PC-3 (cell line): Measurements from ENCODE around the gene PLXND1. TPM values are rescaled to one million over a fixed set of nuclear protein-coding genes. Genes with fewer than 3 reads are reported as not detected.

Experiments used
- ATAC-seq: fragments of 200-7000 bp; cut with Tn5 transposase; 2 replicates; pipeline ENCODE4 v1.9.1; 2020; ENCODE audit warnings: mild to moderate bottlenecking, moderate library complexity
- BruUV-seq: library from RNA; stranded (reverse); fragments of 400-500 nt; replicated peaks from 2 replicates; lab custom pipeline; 2021; lab: Mats Ljungman, UMichigan
- CTCF ChIA-PET: fragments of 300-600 bp; sonication (Branson Sonifier 250); formaldehyde crosslinking; loops from one replicate; lab custom pipeline; 2022; ENCODE audit warnings: antibody characterized with exemption; lab: Charles Lee
- POLR2A ChIA-PET: fragments of 300-600 bp; sonication (Branson Sonifier 250); formaldehyde crosslinking; loops from one replicate; lab custom pipeline; 2022; ENCODE audit warnings: antibody characterized with exemption; ENCODE audit not compliant: unreplicated experiment; lab: Charles Lee
- DNase-seq: peaks from one replicate; pipeline ENCODE4 v3.0.0-alpha.2; 2015
- H2AFZ ChIP-seq: fragments of 300-600 bp; sonication (generic); 2 replicates; pipeline ENCODE4 v1.6.0; 2016; ENCODE audit warnings: antibody characterized with exemption, low read length
- H3F3A ChIP-seq: fragments of 300-600 bp; sonication (generic); one replicate; pipeline ENCODE4 v1.6.0; 2017; ENCODE audit warnings: antibody characterized with exemption, low read length, control low read depth, mild to moderate bottlenecking; ENCODE audit not compliant: unreplicated experiment
- H3K27ac ChIP-seq: fragments of 300-600 bp; sonication (generic); 2 replicates; pipeline ENCODE4 v1.5.1; 2016; ENCODE audit warnings: mild to moderate bottlenecking, low read length
- H3K27me3 ChIP-seq: fragments of 300-600 bp; sonication (generic); 2 replicates; pipeline ENCODE4 v1.6.1; 2016; ENCODE audit warnings: low read length, mixed read lengths
- H3K36me3 ChIP-seq: fragments of 300-600 bp; sonication (generic); 2 replicates; pipeline ENCODE4 v1.6.1; 2016; ENCODE audit warnings: low read depth, mixed run types, low read length, mixed read lengths
- H3K4me1 ChIP-seq: fragments of 300-600 bp; sonication (generic); 2 replicates; pipeline ENCODE4 v1.5.1; 2016; ENCODE audit warnings: low read length; ENCODE audit not compliant: insufficient read depth
- H3K4me2 ChIP-seq: fragments of 300-600 bp; sonication (generic); 2 replicates; pipeline ENCODE4 v1.6.0; 2016; ENCODE audit warnings: low read length
- H3K4me3 ChIP-seq: fragments of 300-600 bp; sonication (generic); 2 replicates; pipeline ENCODE4 v1.5.1; 2016; ENCODE audit warnings: mild to moderate bottlenecking, low read length, mixed read lengths
- H3K79me2 ChIP-seq: fragments of 300-600 bp; sonication (generic); 2 replicates; pipeline ENCODE4 v1.6.1; 2017; ENCODE audit warnings: low read length, mixed read lengths
- H3K9ac ChIP-seq: fragments of 300-600 bp; sonication (generic); 2 replicates; pipeline ENCODE4 v1.6.0; 2016; ENCODE audit warnings: mild to moderate bottlenecking, low read length
- H3K9me2 ChIP-seq: fragments of 300-600 bp; sonication (generic); replicated peaks from 2 replicates; pipeline ENCODE4 v1.6.1; 2016; ENCODE audit warnings: mixed run types, low read length, mixed read lengths
- H3K9me3 ChIP-seq: fragments of 300-600 bp; sonication (generic); 2 replicates; pipeline ENCODE4 v1.6.1; 2016; ENCODE audit warnings: low read length, mixed read lengths
- H4K20me1 ChIP-seq: fragments of 300-600 bp; sonication (generic); 2 replicates; pipeline ENCODE4 v1.6.1; 2016; ENCODE audit warnings: low read length, mixed read lengths
- EZH2 ChIP-seq: fragments of 300-600 bp; sonication (generic); IDR thresholded peaks from one replicate; pipeline ENCODE4 v1.6.1; 2017; ENCODE audit warnings: antibody characterized with exemption, mild to moderate bottlenecking, low read length; ENCODE audit not compliant: unreplicated experiment
- EZH2phosphoT487 ChIP-seq: fragments of 300-600 bp; sonication (generic); IDR thresholded peaks from 2 replicates; pipeline ENCODE4 v1.6.1; 2018; ENCODE audit warnings: mild to moderate bottlenecking, antibody characterized with exemption, low read length, borderline replicate concordance
- intact Hi-C: fragments of 100-400 bp; cut with micrococcal nuclease; formaldehyde crosslinking; loops from 2 replicates; pipeline ENCODE4 v1.9.0; 2023
- total RNA-seq: library from RNA; depleted of rRNA; stranded (reverse); fragments of >200 nt; gene quantifications from 2 replicates; pipeline ENCODE4 v1.2.3, GENCODE V29; 2014
- TF ChIP-seq, protein P1 (sequence below): fragments of 300-600 bp; sonication (generic); conservative IDR thresholded peaks from 2 replicates; pipeline ENCODE4 v1.5.1; 2017; ENCODE audit warnings: antibody characterized with exemption, low read depth, mild to moderate bottlenecking, low read length

PLXND1 gene
- total RNA-seq, 1 experiment from 2014 or later, result 19.2 TPM

DNA sequence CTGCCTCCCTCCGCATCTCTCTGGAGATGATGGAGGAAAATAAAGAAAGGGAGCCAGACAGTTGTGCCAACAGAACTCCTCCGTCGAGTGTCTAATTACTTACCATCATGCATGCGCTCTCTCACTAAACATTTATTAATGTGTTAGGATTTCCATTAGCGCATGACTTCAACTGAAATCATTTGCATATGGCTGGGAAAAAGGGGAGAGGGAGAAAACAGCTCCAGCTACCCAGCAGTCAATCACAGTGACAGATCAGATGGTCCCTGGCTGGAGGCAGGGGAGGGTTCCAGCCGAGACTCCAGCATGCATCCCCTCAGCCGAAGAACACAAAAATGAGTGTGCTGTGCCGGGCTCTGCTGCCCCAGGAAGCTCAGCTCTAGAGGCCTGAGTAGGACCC, 84.9 kb downstream of the PLXND1 start:
- no TSS peak for BruUV-seq
- Histone ChIP-seq H3K9ac (no peak overlapping the region), H3K27ac (no peak overlapping the region), H3F3A (no peaks in the 10 kb centered on the region), H3K4me1 (no peaks in the 10 kb centered on the region), H3K4me3 (no peak overlapping the region), H3K9me2 (no peaks in the 10 kb centered on the region), H3K79me2 (no peaks in the 10 kb centered on the region), H3K36me3 (no peaks in the 10 kb centered on the region), H3K9me3 (no peaks in the 10 kb centered on the region), H2AFZ (no peak overlapping the region), H3K4me2 (no peak overlapping the region), H3K27me3 (no peaks in the 10 kb centered on the region), H4K20me1 (no peaks in the 10 kb centered on the region)
- DNase-seq, result no peak
- CTCF ChIA-PET, result no interaction called here
- POLR2A ChIA-PET, result no interaction called here
- intact Hi-C loops, result no loop called here
- TF ChIP-seq EZH2phosphoT487 (no peak), EZH2 (no peak)
- TF ChIP-seq, protein P1, sequence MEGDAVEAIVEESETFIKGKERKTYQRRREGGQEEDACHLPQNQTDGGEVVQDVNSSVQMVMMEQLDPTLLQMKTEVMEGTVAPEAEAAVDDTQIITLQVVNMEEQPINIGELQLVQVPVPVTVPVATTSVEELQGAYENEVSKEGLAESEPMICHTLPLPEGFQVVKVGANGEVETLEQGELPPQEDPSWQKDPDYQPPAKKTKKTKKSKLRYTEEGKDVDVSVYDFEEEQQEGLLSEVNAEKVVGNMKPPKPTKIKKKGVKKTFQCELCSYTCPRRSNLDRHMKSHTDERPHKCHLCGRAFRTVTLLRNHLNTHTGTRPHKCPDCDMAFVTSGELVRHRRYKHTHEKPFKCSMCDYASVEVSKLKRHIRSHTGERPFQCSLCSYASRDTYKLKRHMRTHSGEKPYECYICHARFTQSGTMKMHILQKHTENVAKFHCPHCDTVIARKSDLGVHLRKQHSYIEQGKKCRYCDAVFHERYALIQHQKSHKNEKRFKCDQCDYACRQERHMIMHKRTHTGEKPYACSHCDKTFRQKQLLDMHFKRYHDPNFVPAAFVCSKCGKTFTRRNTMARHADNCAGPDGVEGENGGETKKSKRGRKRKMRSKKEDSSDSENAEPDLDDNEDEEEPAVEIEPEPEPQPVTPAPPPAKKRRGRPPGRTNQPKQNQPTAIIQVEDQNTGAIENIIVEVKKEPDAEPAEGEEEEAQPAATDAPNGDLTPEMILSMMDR, result no peak
- ATAC-seq, result no peak

DNA sequence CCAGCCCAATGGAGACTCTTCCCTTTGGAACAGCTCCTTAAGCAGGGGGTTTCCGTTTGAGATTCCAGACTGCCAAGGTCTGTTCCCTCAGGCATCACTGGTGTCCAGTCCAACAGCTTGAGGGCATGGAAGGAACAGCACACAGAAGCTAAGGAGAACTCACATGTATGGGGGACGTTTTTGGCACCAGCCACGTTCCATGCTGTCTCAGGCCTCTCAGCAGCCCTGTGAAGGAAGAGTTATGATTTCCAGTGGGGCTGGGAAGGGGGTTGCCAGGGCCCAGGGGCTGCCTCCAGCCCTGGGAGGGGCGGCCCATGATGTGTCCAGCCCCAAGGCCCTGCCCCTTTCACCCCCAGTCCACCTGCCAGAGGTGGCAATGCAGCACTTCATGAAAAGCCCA, 85.5 kb downstream of the PLXND1 start:
- intact Hi-C loops, result no loop called here
- BruUV-seq, result no TSS peak
- ChIA-PET CTCF (no interaction called here), POLR2A (no interaction called here)
- Histone ChIP-seq H3K27me3 (no peaks in the 10 kb centered on the region), H3F3A (no peaks in the 10 kb centered on the region), H3K9me3 (no peaks in the 10 kb centered on the region), H3K36me3 (no peaks in the 10 kb centered on the region), H3K4me3 (no peak overlapping the region), H3K4me1 (no peaks in the 10 kb centered on the region), H3K79me2 (no peaks in the 10 kb centered on the region), H3K9me2 (no peaks in the 10 kb centered on the region), H3K27ac (no peak overlapping the region), H3K9ac (no peak overlapping the region), H4K20me1 (no peaks in the 10 kb centered on the region), H2AFZ (no peak overlapping the region), H3K4me2 (no peak overlapping the region)
- ATAC-seq, result no peak
- TF ChIP-seq EZH2phosphoT487, result no peak
- no peak for TF ChIP-seq EZH2
- TF ChIP-seq, protein P1, result no peak
- no peak for DNase-seq

DNA sequence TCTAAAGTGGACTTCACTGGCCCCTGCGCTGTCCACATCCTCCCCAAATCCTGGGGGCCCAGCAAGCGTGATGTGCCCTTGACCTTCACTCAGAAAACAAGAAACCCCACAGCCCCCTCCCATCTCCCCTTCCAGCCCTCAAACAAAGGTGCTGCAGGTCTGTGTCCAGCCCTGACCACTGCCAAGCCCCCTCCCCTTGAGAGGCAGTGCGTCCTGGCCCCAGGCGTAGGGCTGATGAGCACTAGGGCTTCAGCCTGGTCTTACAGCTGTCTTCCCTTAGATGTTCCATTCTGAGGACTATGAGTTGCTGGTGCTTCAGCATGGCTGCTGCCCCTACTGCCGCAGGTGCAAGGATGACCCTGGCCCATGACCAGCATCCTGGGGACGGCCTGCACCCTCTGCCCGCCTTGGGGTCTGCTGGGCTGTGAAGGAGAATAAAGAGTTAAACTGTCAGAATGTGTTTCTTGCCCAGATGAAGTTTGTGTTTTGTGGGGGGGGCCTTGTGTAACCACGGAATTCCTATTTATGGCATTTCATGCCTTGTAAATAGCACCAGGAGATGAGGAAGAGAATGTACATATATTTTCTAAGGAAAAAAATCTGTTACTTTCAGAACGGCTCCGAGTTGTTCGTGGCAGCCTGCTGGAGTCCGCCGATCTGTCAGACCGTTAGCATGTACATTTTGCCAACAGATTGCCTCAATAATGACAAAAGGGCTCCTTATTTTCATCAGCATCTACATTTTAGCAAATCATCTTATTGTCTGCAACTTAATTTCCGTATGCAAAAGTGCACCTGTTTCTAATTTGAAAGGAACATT, 86.4 kb downstream of the PLXND1 start:
- H3K9ac ChIP-seq, result no peak overlapping the region
- TF ChIP-seq EZH2, result no peak
- TF ChIP-seq, protein P1, result no peak
- no peak for TF ChIP-seq EZH2phosphoT487
- ChIA-PET POLR2A (no interaction called here), CTCF (no interaction called here)
- intact Hi-C loops, result no loop called here
- H3K27me3 ChIP-seq, result no peaks in the 10 kb centered on the region
- H3K9me2 ChIP-seq, result no peaks in the 10 kb centered on the region
- no peak overlapping the region for H3K4me3 ChIP-seq
- no peaks in the 10 kb centered on the region for H3K36me3 ChIP-seq
- H3F3A ChIP-seq, result no peaks in the 10 kb centered on the region
- H3K9me3 ChIP-seq, result no peaks in the 10 kb centered on the region
- no peak overlapping the region for H3K27ac ChIP-seq
- ATAC-seq (no peak), DNase-seq (no peak)
- no peaks in the 10 kb centered on the region for H3K4me1 ChIP-seq
- H3K4me2 ChIP-seq, result no peak overlapping the region
- no TSS peak for BruUV-seq
- no peak overlapping the region for H2AFZ ChIP-seq
- H3K79me2 ChIP-seq, result no peaks in the 10 kb centered on the region
- no peaks in the 10 kb centered on the region for H4K20me1 ChIP-seq
